Measurements from ENCODE around the gene COMMD1.
A peak's percentile ranks its signal among the peaks of the same experiment; 100 is the strongest.
"Not testable (repeated sequence)": the region's sequence is repeated elsewhere in the genome, so short reads cannot be mapped to it uniquely, and the experiment has no call there.

Gene COMMD1

DNA sequence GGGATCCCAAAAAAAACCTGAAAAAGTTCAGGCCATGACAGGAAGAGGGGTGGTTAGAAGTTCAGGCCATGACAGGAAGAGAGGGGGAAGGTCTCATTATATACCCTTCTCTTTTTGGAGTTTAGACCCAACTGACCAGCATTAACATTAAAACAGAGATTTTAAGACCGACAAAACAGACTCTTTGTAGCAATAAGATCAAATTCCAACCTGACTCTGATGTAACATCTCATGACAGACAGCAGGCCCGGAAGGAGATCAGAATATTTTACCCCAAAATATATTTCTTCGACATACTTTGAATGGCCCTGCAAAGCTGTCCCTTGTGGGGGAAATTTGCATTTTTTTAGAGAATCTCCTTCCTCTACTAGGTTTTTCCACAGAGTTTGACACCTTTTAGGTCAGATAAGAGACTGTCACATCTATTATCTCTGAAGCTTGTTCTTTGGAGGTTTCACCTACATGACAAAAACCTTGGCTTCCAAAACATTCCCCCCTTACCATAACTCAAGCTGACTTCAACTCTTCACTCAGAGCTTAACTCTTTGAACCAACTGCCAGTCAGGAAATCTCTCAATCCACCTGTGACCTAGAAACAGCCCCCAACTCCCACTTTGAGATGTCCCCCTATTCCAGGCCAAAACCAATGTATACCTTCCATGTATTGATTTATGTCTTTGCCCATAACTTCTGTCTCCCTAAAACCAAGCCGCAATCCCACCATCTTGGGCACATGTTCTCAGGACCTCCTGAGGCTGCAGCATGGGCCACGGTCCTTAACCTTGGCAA is 239.4 kb downstream of the COMMD1 start:
- DNase-seq = no peak

DNA sequence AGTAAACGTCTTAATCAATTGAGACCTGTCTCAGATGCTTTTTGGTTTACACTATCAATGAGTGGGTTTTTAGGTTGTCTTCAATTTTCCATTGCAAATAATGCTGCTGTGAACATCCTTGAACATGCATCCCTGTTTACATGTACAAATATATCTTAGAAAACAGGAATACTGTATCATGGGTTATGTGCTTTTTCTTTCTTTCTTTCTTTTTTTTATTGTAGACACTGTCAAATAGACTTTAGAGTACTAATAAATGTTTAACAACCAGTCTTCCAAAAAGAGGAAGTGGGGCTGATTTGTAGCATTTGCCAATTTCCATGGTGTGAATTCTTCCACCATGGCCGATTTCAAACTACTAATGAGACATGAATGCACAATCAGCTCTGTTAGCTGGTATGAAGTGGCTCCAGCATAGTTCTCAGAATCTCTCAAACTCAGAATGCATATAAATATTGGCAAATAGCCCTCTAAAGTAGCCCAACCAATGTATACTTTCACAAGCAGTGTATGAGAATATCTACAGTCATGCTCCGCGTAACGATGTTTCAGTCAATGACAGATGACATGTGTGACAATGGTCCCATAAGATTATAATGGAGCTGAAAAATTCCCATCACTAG is 240.1 kb downstream of the COMMD1 start:
- DNase-seq = no peak

DNA sequence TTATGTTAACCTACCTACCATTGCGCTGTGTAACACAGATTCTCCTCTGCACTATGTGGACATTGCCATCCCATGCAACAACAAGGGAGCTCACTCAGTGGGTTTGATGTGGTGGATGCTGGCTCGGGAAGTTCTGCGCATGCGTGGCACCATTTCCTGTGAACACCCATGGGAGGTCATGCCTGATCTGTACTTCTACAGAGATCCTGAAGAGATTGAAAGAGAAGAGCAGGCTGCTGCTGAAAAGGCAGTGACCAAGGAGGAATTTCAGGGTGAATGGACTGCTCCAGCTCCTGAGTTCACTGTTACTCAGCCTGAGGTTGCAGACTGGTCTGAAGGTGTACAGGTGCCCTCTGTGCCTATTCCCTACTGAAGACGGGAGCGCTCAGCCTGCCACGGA is 241.3 kb downstream of the COMMD1 start:
- DNase-seq = peak; percentile 37

DNA sequence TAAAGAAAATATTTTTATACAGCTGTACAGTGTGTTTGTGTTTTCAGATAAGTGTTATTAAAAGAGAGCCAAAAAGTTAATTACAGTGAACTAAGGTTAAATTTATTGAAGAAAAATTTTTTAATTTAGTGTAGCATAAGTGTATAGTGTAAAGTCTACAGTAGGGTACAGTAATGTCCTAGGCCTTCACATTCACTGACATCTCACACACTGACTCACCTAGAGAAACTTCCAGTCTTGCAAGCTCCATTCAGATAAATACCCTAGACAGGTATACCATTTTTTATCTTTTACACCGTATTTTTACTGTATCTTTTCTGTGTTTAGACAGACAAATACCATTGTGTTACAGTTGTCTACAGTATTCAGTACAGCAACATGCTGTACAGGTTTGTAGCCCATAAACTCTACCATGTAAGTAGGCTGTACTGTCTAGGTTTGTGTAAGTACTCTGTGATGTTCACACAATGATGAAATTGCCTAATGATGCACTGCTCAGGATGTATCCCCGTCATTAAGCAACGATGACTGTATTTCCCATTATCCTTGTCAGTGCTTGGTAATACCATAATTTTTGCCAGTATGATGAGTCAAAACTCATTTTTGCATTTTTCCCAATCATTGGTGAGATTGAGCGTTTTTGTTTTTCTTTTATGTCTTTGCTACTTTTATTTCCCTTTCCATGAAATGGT is 242.3 kb downstream of the COMMD1 start:
- DNase-seq = no peak

DNA sequence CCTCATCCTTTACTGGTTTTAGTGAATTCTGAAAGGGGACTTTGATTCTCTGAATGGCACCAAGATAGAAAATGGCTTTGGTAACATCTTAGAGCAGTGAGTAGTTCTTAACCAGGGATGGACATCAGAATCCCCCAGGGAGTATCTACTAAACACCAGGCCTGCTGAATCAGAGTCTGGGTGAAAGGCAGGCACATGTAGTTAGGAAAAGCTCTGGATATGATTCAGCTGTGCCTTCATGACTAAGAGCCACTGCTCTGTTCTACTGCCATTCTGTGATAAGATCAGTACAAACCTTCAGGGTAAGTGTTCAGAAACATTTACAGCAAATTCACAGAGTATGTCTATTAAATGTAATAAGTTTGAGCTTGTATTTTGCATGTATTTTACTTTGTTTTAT is 244.2 kb downstream of the COMMD1 start:
- DNase-seq = no peak

DNA sequence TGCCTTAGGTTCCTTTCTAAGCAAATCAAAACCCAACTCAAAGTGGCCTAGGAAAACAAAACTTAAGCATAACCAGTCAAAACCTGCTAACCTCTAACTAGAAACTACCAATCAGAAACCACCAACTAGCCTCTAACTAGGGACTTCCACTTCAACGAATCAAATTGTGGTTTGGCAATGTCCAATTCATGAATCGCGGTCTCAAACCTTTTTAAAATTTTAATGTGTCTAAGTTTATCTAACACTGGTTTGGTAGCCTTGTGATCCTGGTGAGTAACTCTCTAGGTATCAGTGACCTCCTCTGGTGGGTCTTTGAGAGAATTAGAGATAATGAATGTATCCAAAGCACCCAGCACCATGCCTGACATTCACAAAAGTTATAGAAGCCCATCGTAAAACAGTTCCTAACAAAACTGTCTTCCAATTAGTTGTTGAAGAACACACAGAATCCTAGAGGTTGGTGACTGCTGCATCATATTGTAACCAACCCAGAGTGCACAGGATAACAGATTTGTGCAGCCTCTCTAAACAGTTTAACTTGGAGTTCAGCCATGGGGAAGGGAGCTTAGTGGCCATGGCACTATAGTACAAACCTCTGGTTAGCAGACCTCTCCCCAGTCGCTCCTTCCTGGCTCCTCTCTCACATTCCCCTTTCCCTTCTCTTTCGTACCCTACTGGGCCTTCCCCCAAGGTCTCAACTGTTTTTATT is 245.3 kb downstream of the COMMD1 start:
- no peak for DNase-seq

DNA sequence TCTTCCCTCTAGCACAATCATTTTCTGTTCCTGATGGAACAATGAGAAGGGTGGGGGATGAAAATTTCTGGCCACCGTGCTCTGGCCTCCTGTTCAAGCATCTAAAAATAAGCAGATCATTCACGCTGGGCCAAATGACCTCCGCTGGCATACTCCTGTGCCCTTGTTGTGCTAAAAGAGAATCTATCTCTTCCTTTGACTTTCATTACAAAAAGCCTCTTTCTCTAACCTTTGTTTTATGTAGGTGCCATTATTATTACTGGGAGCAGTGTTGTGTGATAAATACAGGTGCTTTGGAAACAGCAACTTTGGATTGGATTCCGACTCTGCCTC is 245.8 kb downstream of the COMMD1 start:
- DNase-seq = no peak

DNA sequence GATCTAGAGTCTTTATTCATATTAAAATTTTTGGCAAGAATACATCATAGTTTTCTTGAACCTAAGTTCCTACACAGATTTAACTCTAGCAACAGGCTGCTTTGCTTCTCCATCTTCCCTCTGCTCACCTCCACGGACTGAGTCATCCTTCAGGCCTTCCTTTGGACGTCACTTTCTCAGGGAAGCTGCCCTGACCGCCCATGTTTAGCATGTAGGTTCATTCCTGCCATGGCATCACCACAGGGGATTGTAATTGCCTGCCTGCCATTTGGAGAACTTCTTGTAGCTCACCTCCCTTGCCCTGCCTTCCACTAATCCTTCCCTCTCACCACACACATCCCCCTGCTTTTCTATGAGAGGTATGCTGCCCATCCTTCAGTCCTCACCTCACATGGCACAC is 246.5 kb downstream of the COMMD1 start:
- no peak for DNase-seq

DNA sequence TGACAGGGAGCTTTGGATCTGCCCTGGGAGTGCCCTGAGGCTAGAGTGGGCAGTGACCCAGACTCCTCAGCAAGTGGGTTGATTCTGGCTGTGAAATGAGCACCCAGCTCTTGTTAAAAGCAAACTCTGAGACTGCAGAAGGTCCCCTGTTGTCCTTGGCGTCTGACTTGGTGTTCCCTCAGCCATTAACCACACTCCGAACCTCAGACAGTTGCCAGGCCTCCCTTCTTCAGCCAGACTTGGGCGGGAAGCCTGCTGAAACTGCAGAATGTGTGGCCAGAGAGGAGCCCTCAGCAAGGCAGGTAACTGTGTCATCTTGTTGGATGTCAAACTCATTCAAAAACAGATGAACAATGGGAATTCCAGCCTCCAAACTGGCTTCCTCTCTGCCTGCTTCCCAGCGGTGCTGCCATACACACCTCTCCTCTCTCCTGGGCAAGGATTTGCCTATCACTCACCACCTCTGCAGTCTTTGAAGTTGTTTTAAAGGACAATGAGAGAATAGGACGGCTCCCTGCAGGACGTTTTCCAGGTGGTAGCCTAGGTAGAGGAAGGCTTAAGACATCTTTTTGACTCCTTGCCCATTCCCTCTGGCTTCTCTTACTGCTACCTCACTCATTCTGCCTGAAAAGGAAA is 251.5 kb downstream of the COMMD1 start:
- DNase-seq = no peak

DNA sequence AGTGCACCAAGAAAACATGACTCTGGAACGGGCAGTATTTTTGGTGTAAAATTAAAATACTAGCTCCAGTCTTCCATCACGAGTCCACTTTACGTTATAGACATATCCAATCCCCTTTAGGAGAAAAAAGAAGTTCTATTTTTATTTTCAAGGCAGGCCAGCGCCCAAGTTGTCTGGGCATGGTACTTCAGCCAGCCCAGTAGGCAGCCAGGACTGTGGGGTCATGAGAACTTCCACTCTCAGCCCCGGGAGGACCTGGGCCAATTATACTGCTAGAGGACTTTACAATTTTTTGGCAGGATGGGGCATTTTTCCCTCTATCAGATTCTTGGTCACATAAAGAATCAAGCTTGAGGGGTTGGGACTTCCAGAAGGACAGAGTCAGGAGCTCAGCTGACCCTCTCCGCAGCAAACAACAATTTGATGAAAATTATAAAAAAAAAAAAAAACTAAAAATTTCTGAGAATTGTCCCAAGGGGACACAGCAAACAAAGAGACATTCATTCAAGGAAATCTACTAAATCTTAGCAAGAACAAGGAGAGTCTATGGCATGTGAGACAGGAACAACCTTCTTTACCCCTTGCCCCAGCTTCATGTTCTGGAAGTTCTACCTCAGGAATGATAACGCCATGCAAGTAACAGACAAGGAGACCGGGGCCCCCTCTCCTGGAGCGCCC is 253.1 kb downstream of the COMMD1 start:
- DNase-seq = no peak

DNA sequence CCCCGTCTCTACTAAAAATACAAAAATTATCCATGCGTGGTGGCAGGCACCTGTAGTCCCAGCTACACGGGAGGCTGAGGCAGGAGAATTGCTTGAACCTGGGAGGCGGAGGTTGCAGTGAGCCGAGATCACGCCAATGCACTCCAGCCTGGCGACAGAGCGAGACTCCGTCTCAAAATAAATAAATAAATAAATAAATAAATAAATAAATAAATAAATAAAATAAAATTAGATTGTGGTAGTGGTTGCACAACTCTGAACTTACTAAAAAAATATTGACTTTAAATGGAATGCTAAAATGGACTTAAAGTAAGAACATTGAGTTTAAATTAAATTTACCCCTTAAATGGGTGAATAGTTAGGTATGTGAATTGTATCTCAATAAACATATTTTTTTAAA is 255.2 kb downstream of the COMMD1 start:
- DNase-seq = not testable (repeated sequence)

DNA sequence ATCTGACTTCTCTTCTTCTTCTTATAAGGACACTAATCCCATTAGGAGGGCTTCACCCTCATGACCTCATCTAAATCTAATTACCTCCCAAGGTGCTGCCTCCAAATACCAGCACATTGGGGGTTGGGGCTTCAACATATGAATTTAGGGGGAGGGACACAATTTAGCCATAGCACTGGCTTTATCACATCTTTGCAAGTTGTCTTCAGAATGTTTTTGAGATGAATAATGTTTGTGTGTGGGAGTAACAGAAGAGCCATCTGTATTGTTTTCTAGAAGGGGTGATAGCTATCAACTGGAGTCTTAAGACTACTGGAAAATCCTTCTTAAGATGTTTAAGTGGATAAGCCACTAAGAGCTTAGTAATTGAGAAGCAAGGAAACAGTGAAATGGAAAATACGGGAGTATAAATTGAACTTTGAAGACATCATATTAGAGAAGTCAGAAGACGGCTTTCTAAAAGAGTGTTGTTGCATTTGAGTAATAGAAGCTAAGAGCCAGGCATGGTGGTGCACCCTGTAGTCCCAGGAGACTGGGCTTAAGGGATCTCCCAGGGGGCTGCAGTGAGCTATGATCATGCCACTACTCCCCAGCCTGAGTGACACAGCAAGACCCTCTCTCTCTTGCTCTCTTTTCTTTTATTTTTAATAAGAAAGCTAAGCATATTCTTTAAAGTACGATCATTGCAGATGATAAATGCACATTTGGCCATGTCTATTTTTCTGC is 257.8 kb downstream of the COMMD1 start:
- no peak for DNase-seq

DNA sequence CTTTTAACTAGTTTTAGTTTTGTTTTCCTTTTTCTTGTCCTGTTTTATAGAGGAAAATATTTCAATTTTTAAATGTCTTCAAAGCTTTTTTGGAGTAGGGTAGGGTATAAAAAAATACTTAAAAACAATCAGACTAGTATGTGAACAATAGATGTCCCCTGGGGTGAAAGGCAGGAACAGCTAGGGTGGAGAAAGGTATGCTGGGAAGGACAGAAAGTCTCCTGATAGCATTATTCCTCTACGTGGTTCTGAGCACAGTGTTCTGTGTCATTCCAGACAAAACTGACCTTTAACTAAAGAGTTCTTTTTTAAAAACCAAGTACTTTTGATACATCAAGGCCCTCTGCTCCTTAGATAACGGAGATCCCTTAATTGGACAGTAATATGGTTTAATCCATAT is 258.4 kb downstream of the COMMD1 start:
- no peak for DNase-seq

DNA sequence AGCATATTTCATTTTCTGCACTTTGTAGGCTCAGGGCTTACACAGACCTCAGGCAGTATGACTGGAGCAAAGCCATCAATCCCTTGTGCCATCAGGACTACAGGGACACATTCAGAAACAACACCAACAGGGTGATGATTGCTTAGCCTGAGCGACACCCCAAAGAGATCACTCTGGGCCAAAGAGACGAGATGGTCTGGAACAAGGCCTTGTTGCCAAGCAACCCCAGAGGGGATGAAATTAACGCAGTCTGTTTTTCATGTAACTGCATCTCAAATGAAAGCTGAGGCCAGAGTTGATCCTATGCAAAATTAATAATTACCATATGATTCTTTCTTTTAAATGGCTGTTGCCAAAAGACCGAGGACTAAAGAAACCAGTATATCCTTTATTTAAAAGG is 270.3 kb downstream of the COMMD1 start:
- DNase-seq = no peak

DNA sequence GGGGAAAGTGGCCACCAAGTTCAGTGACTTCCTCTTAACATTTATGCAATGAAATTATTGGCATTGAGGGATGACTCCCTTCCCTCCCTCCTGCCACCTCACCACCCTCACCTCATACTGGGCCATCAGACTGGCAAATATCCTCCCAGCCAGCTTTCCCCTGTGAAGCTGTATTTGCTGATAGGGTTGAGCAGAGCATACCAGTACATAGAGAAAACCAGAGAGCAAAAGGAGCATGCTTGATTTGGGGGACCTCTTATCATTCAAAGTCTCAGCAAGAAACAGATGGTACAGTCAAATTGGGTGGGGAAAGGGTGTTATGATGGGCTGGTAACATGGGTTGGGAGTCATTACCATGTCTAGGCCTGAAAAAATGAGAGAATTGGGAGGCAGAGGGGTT is 271.3 kb downstream of the COMMD1 start:
- DNase-seq = no peak

DNA sequence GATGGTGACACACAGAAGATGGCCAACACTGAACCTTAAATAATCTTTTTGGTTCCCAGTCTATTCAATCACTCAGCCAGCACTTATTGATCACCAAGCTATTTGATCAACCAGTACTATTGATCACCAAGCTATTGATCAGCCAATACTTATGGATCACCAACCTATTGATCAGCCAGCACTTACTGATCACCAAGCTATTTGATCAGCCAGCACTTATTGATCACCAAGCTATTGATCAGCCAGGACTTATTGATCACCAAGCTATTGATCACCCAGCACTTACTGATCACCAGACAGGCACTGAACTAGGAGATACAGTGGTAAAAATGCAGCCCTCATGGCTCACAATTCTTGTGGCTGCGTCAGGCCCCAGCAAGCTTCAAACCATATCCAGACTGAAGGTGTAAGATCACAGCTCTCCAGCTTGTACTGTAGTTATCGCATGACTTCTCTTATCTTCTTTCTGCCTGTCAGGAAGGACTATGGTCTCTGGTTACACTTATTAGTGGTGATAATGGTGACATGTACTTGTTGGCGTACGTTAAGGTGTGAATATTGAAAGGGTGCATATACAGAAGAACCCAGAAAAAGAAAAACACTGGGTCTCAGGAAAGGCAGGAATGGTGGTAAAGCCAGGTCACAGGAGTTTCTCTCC is 272.0 kb downstream of the COMMD1 start:
- DNase-seq = no peak

DNA sequence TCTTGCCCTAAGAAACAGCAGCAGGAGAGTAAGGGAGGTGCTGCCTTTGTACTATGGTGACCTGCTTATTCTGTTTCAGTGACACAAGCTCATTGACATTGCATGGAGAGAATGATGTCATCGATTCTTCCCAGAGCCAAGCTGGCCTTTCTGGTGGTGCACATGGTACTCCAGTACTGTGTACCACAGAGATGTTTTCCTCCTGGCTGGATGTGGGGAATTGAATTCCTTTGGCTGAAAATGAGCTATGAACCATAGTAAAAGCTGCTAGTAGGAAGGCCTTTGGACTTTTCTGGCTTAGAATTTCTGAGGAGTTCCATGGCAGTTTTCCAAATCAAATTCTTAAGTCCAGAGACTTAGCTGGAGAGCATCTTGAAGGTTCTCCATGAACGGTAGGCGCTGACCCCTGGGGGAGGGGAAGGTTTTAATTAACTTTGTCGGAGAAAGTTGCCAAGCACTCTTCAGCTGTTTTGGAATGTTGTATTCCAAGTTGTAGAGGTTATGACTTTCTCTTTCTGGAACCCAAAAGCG is 273.3 kb downstream of the COMMD1 start:
- no peak for DNase-seq

DNA sequence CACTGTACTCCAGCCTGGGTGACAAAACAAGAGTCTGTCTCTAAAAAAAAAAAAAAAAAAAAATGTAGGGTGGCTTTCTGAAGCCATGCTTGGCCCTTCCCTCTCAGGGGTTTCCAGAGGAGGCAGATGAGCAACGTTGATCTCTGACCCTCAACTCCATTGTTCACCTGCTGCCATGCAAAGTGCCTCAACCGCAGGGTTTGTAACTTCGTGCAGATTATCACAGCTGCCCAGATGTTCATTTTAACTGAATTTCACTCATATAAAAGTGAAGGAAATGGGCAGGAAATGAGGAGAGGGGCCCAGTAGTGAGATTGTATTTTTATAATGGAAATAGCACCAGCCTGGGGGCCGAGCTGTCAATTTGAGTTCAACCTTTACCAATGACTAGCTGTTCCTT is 275.5 kb downstream of the COMMD1 start:
- DNase-seq = no peak

DNA sequence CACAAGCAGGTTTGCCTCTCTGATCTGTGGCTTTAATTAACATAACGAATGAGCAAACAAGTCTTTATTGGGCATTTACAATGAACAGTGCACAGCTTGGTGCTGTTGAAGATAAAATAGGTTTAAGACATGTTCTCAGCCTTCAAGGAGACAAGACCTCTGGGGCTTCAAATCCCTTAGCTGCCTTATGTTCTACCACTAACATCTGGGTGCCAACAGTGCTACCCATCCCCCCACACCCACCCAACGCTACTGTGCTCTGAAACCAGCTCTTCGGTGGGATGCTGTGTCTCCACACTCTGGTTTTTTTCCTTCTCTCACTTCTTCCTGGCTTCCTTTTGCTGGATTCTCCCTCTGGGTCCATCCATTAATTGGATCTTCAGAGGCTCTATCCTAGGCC is 276.4 kb downstream of the COMMD1 start:
- no peak for DNase-seq

DNA sequence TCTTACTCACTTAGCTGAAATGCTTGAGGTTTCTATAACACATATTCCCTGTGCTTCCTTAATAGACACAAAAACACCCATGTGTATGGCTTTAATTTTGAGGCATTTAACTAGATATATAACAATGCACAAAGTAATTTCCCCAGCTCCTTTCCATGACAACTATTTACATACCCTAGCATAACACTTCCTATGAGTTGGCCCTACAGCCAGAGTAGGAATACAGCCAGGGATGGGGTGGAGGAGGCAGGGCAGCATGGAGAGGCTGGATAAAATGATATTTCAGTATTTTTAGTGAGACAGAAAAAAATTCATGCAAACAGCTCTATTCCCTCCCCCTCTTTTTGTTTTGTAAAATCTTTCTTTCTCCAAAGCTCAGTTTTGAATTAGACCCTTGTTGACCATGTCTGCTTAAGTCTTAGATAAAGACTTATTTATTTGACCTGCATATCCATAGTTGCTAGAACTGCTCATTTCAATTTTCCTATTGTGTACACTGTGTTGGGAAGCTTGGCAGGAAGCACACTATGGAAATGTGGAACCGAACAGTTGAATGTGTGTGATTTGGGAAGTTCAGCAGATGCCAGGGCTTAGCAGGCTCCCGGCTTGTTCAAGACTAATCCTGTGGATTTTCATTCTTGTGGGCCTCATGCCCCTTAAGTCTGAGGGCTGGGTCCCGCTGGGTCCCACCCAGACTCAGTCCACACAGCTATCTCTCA is 279.2 kb downstream of the COMMD1 start:
- DNase-seq = no peak
